SK-N-MC (cell line): ENCODE results near the gene PTX3.
A peak's percentile ranks its signal among the peaks of the same experiment; 100 is the strongest.

Experiments used
- EZH2 ChIP-seq: fragments of 200-600 bp; sonication (generic); IDR thresholded peaks from one replicate; pipeline ENCODE4 v1.6.1; 2017; ENCODE audit warnings: antibody characterized with exemption
- FOXP2 ChIP-seq: optimal IDR thresholded peaks from 2 replicates; pipeline ENCODE3; 2011; ENCODE audit warnings: mild to moderate bottlenecking, moderate library complexity; ENCODE audit not compliant: insufficient read depth; ENCODE audit errors: extremely low read length, control extremely low read depth
- POLR2AphosphoS5 ChIP-seq: IDR thresholded peaks from 2 replicates; pipeline ENCODE4 v1.6.1; 2012; ENCODE audit warnings: mild to moderate bottlenecking, low read depth, low read length, borderline replicate concordance

DNA sequence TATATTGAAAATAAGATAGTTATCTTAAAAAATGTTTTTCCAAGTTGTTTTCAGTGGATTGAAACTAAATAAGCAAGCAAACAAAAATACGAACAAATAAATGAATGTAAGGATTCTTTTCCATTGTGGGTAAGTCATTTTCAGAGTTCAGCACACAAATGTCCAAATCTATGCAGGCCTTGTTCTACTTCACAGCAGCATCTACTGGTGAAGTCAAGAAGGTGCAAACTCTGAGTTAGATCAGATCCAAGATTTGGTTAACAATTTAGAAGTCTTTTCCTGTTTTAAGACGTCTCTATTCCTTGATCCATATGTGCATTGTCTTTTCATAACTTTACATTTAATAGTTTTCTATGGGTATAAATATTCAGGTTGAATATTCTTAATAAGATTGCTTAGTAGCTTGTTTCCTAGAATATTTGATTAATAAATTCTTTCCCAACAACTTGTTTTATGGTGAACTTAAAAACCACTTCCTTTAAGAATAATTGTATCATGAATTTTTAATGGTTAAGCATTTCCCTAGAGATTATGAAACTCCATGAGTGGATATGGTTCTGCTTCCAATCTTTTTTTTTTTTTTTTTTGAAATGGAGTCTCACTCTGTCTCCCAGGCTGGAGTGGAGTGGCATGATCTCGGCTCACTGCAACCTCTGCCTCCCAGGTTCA, 10.5 kb downstream of the PTX3 start:
- peak; percentile 33; the same call in 1 of the 2 replicates for TF ChIP-seq POLR2AphosphoS5
- TF ChIP-seq EZH2: no peak
- TF ChIP-seq FOXP2: no peak
